GM12878 (cell line): Measurements from ENCODE around the gene LARGE1. TPM values are rescaled to one million over a fixed set of nuclear protein-coding genes. Genes with fewer than 3 reads are reported as not detected.

ENCODE experiments used
- ATF7 ChIP-seq: fragments of 450-650 bp; IDR thresholded peaks from 2 replicates; pipeline ENCODE4 v1.6.1; 2016; ENCODE audit warnings: low read depth, mild to moderate bottlenecking
- BCL11A ChIP-seq: IDR thresholded peaks from 2 replicates; pipeline ENCODE4 v1.6.1; 2011; ENCODE audit warnings: low read depth, low read length
- BHLHE40 ChIP-seq, 2 experiments: fragments of 450-650 bp in 1 of 2; IDR thresholded peaks; 2 replicates each; pipeline ENCODE4 v1.6.1; 2011 to 2017; ENCODE audit warnings: low read depth in 2 of 2, borderline replicate concordance in 1 of 2, improper control_type of control experiment in 1 of 2, low read length in 1 of 2, mild to moderate bottlenecking in 1 of 2
- CBFB ChIP-seq: IDR thresholded peaks from 2 replicates; pipeline ENCODE4 v1.6.1; 2016; ENCODE audit warnings: antibody characterized with exemption, low read depth
- CREM ChIP-seq: IDR thresholded peaks from 2 replicates; pipeline ENCODE4 v1.6.1; 2014; ENCODE audit warnings: antibody characterized with exemption, low read depth
- FOS ChIP-seq: IDR thresholded peaks from 3 replicates; pipeline ENCODE4 v1.6.1; 2011; ENCODE audit warnings: borderline replicate concordance; ENCODE audit not compliant: insufficient read length; ENCODE audit errors: extremely low read depth
- HDAC6 ChIP-seq: fragments of 200-600 bp; sonication (generic); IDR thresholded peaks from one replicate; pipeline ENCODE4 v1.8.0; 2017; ENCODE audit warnings: antibody characterized with exemption; ENCODE audit not compliant: unreplicated experiment
- JUNB ChIP-seq: IDR thresholded peaks from 2 replicates; pipeline ENCODE4 v1.6.1; 2016; ENCODE audit warnings: antibody characterized with exemption, mild to moderate bottlenecking
- NFIC ChIP-seq: IDR thresholded peaks from 2 replicates; pipeline ENCODE4 v1.6.1; 2012; ENCODE audit warnings: low read depth, mild to moderate bottlenecking, inconsistent platforms, low read length, moderate library complexity
- NR2F1 ChIP-seq: fragments of 450-650 bp; conservative IDR thresholded peaks from 2 replicates; pipeline ENCODE4 v1.6.1; 2017; ENCODE audit warnings: mild to moderate bottlenecking
- PAX5 ChIP-seq: IDR thresholded peaks from 2 replicates; pipeline ENCODE4 v1.6.1; 2011; ENCODE audit warnings: low read depth, low read length, borderline replicate concordance
- POLR2A ChIP-seq: IDR thresholded peaks from 2 replicates; pipeline ENCODE4 v1.6.1; 2011; ENCODE audit warnings: low read depth, mild to moderate bottlenecking, low read length
- RAD51 ChIP-seq: fragments of 450-650 bp; IDR thresholded peaks from 2 replicates; pipeline ENCODE4 v1.6.1; 2016; ENCODE audit warnings: moderate library complexity, mild to moderate bottlenecking, inconsistent platforms
- SPI1 ChIP-seq: IDR thresholded peaks from 2 replicates; pipeline ENCODE4 v1.6.1; 2011; ENCODE audit warnings: low read depth, mild to moderate bottlenecking, low read length, moderate library complexity, borderline replicate concordance; ENCODE audit not compliant: insufficient read depth
- SREBF1 ChIP-seq: IDR thresholded peaks from 2 replicates; pipeline ENCODE4 v1.6.1; 2012; ENCODE audit warnings: mild to moderate bottlenecking, low read length
- TCF7 ChIP-seq: IDR thresholded peaks from 2 replicates; pipeline ENCODE4 v1.6.1; 2014; ENCODE audit warnings: antibody characterized with exemption, borderline replicate concordance
- YY1 ChIP-seq: IDR thresholded peaks from 2 replicates; pipeline ENCODE4 v1.6.1; 2011; ENCODE audit warnings: low read depth, mild to moderate bottlenecking, low read length
- ZNF687 ChIP-seq: fragments of 450-650 bp; IDR thresholded peaks from 2 replicates; pipeline ENCODE4 v1.6.1; 2017; ENCODE audit warnings: mild to moderate bottlenecking, moderate library complexity
- ZZZ3 ChIP-seq: IDR thresholded peaks from 2 replicates; pipeline ENCODE4 v1.6.1; 2011; ENCODE audit warnings: low read depth; ENCODE audit not compliant: control insufficient read depth, insufficient read length
- polyA plus RNA-seq, 11 experiments: library from polyadenylated mRNA; depleted of rRNA in 4 of 11; unstranded in 6 of 11; stranded (reverse) in 5 of 11; fragments of >200 nt; fragmentation: Nextera tagmentation in 4 of 11; fragmentation: Illumina TruSeq in 1 of 11; extraction: Ambion mirVana in 4 of 11; extraction: Trizol in 1 of 11; gene quantifications; 1 replicate in 1 of 11; 2 replicates in 10 of 11; pipeline versions ENCODE4 v1.2.1 to v1.2.3, GENCODE V29; 2011 to 2016; ENCODE audit warnings: inconsistent platforms in 2 of 11, missing spikeins in 2 of 11, low read depth in 1 of 11
- total RNA-seq, 4 experiments: library from RNA; depleted of rRNA in 3 of 4; stranded (reverse); fragments of >200 nt in 3 of 4; fragmentation: Illumina TruSeq in 1 of 4; extraction: Trizol in 1 of 4; gene quantifications; 2 replicates each; pipeline versions ENCODE4 v1.2.1 to v1.2.3, GENCODE V29; 2013 to 2021

The LARGE1 gene
- total and polyA plus RNA-seq, 10 of the 15 experiments (the other 5 are each of a cell fraction or from before 2014, with no cell fraction given) = 3.2 to 41.4 (median 17.3) TPM

- TF ChIP-seq ZNF687 = peak; percentile 21; the same call in 1 of the 2 replicates
- no peak for TF ChIP-seq FOS
- peak; percentile 49; the same call in 1 of the 2 replicates for TF ChIP-seq YY1
- TF ChIP-seq BCL11A = peak; percentile 66; the same call in 1 of the 2 replicates
- TF ChIP-seq PAX5 = peak; percentile 88
- no peak for TF ChIP-seq RAD51
- TF ChIP-seq ATF7 = 0 out of 2 replicates have a peak, but pooled peaks have one; percentile 22
- TF ChIP-seq HDAC6 = no peak
- 0 out of 4 replicates have a peak, but pooled peaks of 1 of the 2 experiments have one; percentile 6 for TF ChIP-seq BHLHE40 (IDR thresholded peaks at IDR 0.05; ENCODE audit: borderline replicate concordance in 1 of 2, low read depth in 2 of 2, low read length in 1 of 2)
- peak; percentile 49; the same call in 1 of the 2 replicates for TF ChIP-seq JUNB
- no peak for TF ChIP-seq SREBF1
- TF ChIP-seq SPI1 = no peak
- no peak for TF ChIP-seq TCF7
- peak; percentile 53; the same call in 1 of the 2 replicates for TF ChIP-seq CREM
- TF ChIP-seq NFIC = peak; percentile 71; the same call in 1 of the 2 replicates
- peak; percentile 53 for TF ChIP-seq CBFB
- TF ChIP-seq NR2F1 = peak; percentile 40; the same call in 1 of the 2 replicates
- peak; percentile 61 for TF ChIP-seq POLR2A
- no peak for TF ChIP-seq ZZZ3
Observed at GRCh38 chr22:33325232-33326004, 594.9 kb downstream of the LARGE1 start (continued).
